Hepatocyte (in vitro differentiated cells): ENCODE data around the gene PTPDC1. TPM values are rescaled to one million over a fixed set of nuclear protein-coding genes. Genes with fewer than 3 reads are reported as not detected.

Source experiments
- DNase-seq: peaks from one replicate; pipeline ENCODE4 v3.0.0-alpha.2; 2016; ENCODE audit warnings: low spot score
- H2AFZ ChIP-seq: fragments of 200-600 bp; sonication (generic); 2 replicates; pipeline ENCODE4 v1.6.0; 2016; ENCODE audit warnings: antibody characterized with exemption, mild to moderate bottlenecking
- H3K27ac ChIP-seq: fragments of 200-600 bp; sonication (generic); 2 replicates; pipeline ENCODE4 v1.5.1; 2016; ENCODE audit warnings: mild to moderate bottlenecking
- H3K27me3 ChIP-seq: fragments of 200-600 bp; sonication (generic); 2 replicates; pipeline ENCODE4 v1.6.1; 2016
- H3K36me3 ChIP-seq: fragments of 200-600 bp; sonication (generic); replicated peaks from 2 replicates; pipeline ENCODE4 v1.5.1; 2016; ENCODE audit warnings: low read depth; ENCODE audit not compliant: insufficient read depth
- H3K4me1 ChIP-seq: fragments of 200-600 bp; sonication (generic); 2 replicates; pipeline ENCODE4 v1.5.1; 2016; ENCODE audit warnings: mild to moderate bottlenecking, moderate library complexity; ENCODE audit not compliant: insufficient read depth
- H3K4me2 ChIP-seq: fragments of 200-600 bp; sonication (generic); 2 replicates; pipeline ENCODE4 v1.6.0; 2016
- H3K4me3 ChIP-seq: fragments of 200-600 bp; sonication (generic); 2 replicates; pipeline ENCODE4 v1.5.1; 2016; ENCODE audit warnings: mild to moderate bottlenecking
- H3K79me2 ChIP-seq: fragments of 200-600 bp; sonication (generic); 2 replicates; pipeline ENCODE4 v1.6.0; 2017; ENCODE audit warnings: mild to moderate bottlenecking
- H3K9me2 ChIP-seq: fragments of 200-600 bp; sonication (generic); replicated peaks from 2 replicates; pipeline ENCODE4 v1.6.0; 2017; ENCODE audit warnings: mild to moderate bottlenecking; ENCODE audit not compliant: insufficient read depth
- H3K9me3 ChIP-seq: fragments of 200-600 bp; sonication (generic); 2 replicates; pipeline ENCODE4 v1.5.1; 2016; ENCODE audit warnings: low read depth, mild to moderate bottlenecking
- H4K20me1 ChIP-seq: fragments of 200-600 bp; sonication (generic); 2 replicates; pipeline ENCODE4 v1.6.0; 2016; ENCODE audit warnings: mild to moderate bottlenecking; ENCODE audit not compliant: insufficient read depth, poor library complexity, severe bottlenecking
- CTCF ChIP-seq: fragments of 200-600 bp; sonication (generic); IDR thresholded peaks from 2 replicates; pipeline ENCODE4 v1.5.1; 2016; ENCODE audit warnings: antibody characterized with exemption, mild to moderate bottlenecking; ENCODE audit not compliant: poor library complexity
- EZH2 ChIP-seq: fragments of 200-600 bp; sonication (generic); IDR thresholded peaks from 2 replicates; pipeline ENCODE4 v1.6.1; 2016; ENCODE audit warnings: antibody characterized with exemption, mild to moderate bottlenecking, borderline replicate concordance
- EZH2phosphoT487 ChIP-seq: fragments of 200-600 bp; sonication (generic); IDR thresholded peaks from one replicate; pipeline ENCODE4 v1.6.1; 2018; ENCODE audit warnings: antibody characterized with exemption, mild to moderate bottlenecking, low read depth, moderate library complexity; ENCODE audit not compliant: unreplicated experiment, severe bottlenecking
- WGBS: methylation state at CpG from one replicate; pipeline ENCODE4 v1.1.6; 2016; ENCODE audit warnings: low lambda C conversion rate; ENCODE audit errors: missing lambda C conversion rate; 5-methylcytosine and 5-hydroxymethylcytosine counted together
- polyA plus RNA-seq: library from polyadenylated mRNA; unstranded; fragments of >200 nt; fragmentation: Nextera tagmentation; extraction: Ambion mirVana; gene quantifications from 2 replicates; pipeline ENCODE4 v1.2.1, GENCODE V29; 2016
- total RNA-seq: library from RNA; depleted of rRNA; stranded (reverse); fragments of >200 nt; gene quantifications from 2 replicates; pipeline ENCODE4 v1.2.3, GENCODE V29; 2014

PTPDC1 gene
- total and polyA plus RNA-seq, 2 experiments from 2014 or later, result 2.4 to 7.5 TPM

GRCh38 chr9:94120854-94121376, 36.7 kb downstream of the PTPDC1 start:
- Histone ChIP-seq H3K4me2 (no peak overlapping the region), H3K4me1 (no peaks in the 10 kb centered on the region), H4K20me1 (no peaks in the 10 kb centered on the region), H3K27me3 (no peaks in the 10 kb centered on the region), H3K79me2 (no peaks in the 10 kb centered on the region), H3K9me2 (no peaks in the 10 kb centered on the region), H3K36me3 (no peaks in the 10 kb centered on the region), H2AFZ (no peak overlapping the region), H3K9me3 (no peaks in the 10 kb centered on the region), H3K27ac (no peak overlapping the region), H3K4me3 (no peak overlapping the region)
- DNase-seq, result no peak
- whole genome bisulfite sequencing, result 96% methylated on average over 5 of the region's 5 CpGs
- TF ChIP-seq EZH2 (no peak), CTCF (no peak), EZH2phosphoT487 (no peak)

GRCh38 chr9:94126844-94127243, 42.6 kb downstream of the PTPDC1 start:
- H3K4me2 ChIP-seq, result no peak overlapping the region
- TF ChIP-seq EZH2, result no peak
- no peak for TF ChIP-seq CTCF
- no peak for TF ChIP-seq EZH2phosphoT487
- H3K27ac ChIP-seq, result no peak overlapping the region
- H3K4me1 ChIP-seq, result no peaks in the 10 kb centered on the region
- 96% methylated on average over 1 of the region's 1 CpG for WGBS
- no peaks in the 10 kb centered on the region for H3K36me3 ChIP-seq
- peaks cover 3% of the 10 kb centered on the region for H3K9me3 ChIP-seq
- no peaks in the 10 kb centered on the region for H3K9me2 ChIP-seq
- DNase-seq, result no peak
- no peaks in the 10 kb centered on the region for H3K79me2 ChIP-seq
- H4K20me1 ChIP-seq, result no peaks in the 10 kb centered on the region
- no peaks in the 10 kb centered on the region for H3K27me3 ChIP-seq
- no peak overlapping the region for H2AFZ ChIP-seq
- H3K4me3 ChIP-seq, result no peak overlapping the region

- Histone ChIP-seq H3K9me3 (peaks cover 3% of the 10 kb centered on the region), H2AFZ (no peak overlapping the region), H3K36me3 (no peaks in the 10 kb centered on the region), H3K4me3 (no peak overlapping the region), H3K9me2 (no peaks in the 10 kb centered on the region), H3K79me2 (no peaks in the 10 kb centered on the region), H4K20me1 (no peaks in the 10 kb centered on the region), H3K27ac (no peak overlapping the region), H3K27me3 (no peaks in the 10 kb centered on the region), H3K4me1 (no peaks in the 10 kb centered on the region), H3K4me2 (no peak overlapping the region)
- DNase-seq, result no peak
- TF ChIP-seq EZH2 (no peak), EZH2phosphoT487 (no peak), CTCF (no peak)
Measured at GRCh38 chr9:94127806-94128205, 43.5 kb downstream of the PTPDC1 start.

- no peaks in the 10 kb centered on the region for H3K9me2 ChIP-seq
- H4K20me1 ChIP-seq, result no peaks in the 10 kb centered on the region
- no peaks in the 10 kb centered on the region for H3K79me2 ChIP-seq
- no peak overlapping the region for H2AFZ ChIP-seq
- H3K36me3 ChIP-seq, result no peaks in the 10 kb centered on the region
- H3K9me3 ChIP-seq, result peaks cover 3% of the 10 kb centered on the region
- H3K27ac ChIP-seq, result no peak overlapping the region
- H3K4me3 ChIP-seq, result no peak overlapping the region
- no peaks in the 10 kb centered on the region for H3K27me3 ChIP-seq
- no peak for TF ChIP-seq EZH2phosphoT487
- no peak for TF ChIP-seq CTCF
- no peak for TF ChIP-seq EZH2
- H3K4me1 ChIP-seq, result no peaks in the 10 kb centered on the region
- DNase-seq, result no peak
- H3K4me2 ChIP-seq, result no peak overlapping the region
Measured at GRCh38 chr9:94128580-94128979, 44.3 kb downstream of the PTPDC1 start.
